ENCODE data around the gene CAPRIN2.

DNA sequence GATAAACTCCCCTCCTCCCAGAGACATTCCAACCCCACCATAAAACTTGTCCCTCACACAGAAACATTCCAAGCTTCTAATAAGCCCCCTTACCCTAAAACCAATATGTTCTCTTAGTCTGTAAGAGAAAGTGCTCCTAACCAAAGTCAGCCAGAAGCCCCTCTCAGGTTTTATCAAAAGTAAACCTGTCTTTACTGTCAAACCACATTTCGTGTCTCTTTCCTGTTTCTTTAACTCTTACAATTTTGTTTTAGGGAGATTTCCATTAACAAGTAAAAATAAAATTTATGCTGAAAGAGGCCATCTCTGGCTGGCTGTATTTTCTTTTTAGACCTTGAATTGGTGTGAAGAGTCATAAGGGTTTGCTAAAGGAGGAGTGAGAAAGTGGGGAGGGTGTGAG lies 29.8 kb upstream of the CAPRIN2 start:
- no peak for TF ChIP-seq POLR2A (IDR thresholded peaks at IDR 0.05)
- TF ChIP-seq, protein P1, sequence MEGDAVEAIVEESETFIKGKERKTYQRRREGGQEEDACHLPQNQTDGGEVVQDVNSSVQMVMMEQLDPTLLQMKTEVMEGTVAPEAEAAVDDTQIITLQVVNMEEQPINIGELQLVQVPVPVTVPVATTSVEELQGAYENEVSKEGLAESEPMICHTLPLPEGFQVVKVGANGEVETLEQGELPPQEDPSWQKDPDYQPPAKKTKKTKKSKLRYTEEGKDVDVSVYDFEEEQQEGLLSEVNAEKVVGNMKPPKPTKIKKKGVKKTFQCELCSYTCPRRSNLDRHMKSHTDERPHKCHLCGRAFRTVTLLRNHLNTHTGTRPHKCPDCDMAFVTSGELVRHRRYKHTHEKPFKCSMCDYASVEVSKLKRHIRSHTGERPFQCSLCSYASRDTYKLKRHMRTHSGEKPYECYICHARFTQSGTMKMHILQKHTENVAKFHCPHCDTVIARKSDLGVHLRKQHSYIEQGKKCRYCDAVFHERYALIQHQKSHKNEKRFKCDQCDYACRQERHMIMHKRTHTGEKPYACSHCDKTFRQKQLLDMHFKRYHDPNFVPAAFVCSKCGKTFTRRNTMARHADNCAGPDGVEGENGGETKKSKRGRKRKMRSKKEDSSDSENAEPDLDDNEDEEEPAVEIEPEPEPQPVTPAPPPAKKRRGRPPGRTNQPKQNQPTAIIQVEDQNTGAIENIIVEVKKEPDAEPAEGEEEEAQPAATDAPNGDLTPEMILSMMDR (IDR thresholded peaks at IDR 0.05) = no peak
